ENCODE measurements around the gene COL1A2.

COL1A2 gene

DNA sequence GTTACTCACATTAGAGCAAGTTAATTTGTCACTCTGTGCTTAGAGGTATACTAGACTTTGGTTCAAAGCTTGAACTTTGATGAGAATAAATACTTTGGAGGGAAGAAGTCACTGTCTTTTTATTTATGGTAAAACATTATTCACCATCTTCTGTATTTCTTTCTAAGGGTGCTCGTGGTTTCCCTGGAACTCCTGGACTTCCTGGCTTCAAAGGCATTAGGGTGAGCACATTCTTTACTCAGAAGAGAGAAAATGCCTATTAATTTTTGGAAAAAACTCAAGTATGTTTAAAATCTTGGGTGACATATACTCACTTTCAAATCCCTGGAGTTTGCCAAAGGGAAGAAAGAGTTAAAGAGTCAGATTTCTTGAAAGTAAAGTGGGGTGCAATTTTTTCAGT lies 10.8 kb downstream of the COL1A2 start:
- TF ChIP-seq, protein P1, sequence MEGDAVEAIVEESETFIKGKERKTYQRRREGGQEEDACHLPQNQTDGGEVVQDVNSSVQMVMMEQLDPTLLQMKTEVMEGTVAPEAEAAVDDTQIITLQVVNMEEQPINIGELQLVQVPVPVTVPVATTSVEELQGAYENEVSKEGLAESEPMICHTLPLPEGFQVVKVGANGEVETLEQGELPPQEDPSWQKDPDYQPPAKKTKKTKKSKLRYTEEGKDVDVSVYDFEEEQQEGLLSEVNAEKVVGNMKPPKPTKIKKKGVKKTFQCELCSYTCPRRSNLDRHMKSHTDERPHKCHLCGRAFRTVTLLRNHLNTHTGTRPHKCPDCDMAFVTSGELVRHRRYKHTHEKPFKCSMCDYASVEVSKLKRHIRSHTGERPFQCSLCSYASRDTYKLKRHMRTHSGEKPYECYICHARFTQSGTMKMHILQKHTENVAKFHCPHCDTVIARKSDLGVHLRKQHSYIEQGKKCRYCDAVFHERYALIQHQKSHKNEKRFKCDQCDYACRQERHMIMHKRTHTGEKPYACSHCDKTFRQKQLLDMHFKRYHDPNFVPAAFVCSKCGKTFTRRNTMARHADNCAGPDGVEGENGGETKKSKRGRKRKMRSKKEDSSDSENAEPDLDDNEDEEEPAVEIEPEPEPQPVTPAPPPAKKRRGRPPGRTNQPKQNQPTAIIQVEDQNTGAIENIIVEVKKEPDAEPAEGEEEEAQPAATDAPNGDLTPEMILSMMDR (IDR thresholded peaks at IDR 0.05) = no peak
- no peak for TF ChIP-seq ZFX (IDR thresholded peaks at IDR 0.05; ENCODE audit: borderline replicate concordance)
- H3K27ac ChIP-seq = no peak overlapping the region

DNA sequence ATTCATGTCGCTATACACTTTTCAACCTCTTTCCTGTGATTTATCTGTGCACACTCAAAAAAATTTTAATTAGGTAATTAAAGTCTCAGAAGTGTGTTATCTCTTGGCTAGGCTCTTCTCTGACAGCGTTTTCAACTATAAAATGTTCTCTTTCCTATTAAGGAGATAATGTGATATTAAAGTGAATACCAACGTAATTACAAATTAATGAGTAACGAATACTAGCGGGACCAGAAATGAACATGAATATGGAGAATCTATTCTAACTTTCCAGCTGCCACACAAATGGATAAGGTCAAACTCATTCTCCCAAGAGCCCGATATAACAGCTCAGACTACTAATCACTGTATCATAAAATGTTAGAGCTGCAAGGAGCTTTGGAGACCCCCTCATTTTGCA lies 12.0 kb downstream of the COL1A2 start:
- no peak overlapping the region for H3K27ac ChIP-seq
- no peak for TF ChIP-seq ZFX (IDR thresholded peaks at IDR 0.05; ENCODE audit: borderline replicate concordance)
- TF ChIP-seq, protein P1 (IDR thresholded peaks at IDR 0.05) = no peak

DNA sequence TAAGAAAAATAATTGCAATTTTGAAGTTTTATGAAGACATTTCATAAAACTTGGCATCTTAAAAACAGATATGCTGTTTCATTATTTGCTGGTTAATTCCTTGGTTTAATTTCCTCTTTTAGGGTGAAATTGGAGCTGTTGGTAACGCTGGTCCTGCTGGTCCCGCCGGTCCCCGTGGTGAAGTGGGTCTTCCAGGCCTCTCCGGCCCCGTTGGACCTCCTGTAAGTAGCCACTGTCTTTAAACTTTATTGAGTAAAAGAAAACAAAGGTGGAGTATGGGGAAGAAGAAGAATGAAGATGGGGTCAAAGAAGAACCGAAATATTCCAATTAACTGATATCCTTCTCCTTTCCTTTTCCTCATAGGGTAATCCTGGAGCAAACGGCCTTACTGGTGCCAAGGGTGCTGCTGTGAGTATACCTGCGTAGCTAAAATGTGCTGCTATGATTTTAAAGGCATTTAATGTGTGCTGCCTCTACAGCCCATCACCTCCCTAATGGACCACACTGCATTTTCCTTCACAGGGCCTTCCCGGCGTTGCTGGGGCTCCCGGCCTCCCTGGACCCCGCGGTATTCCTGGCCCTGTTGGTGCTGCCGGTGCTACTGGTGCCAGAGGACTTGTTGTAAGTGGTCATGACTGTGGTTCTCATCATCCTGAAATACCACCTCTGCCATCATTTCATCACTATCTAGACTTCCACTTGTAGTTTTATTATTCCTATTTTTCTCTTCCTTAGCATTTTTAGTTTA lies 14.7 kb downstream of the COL1A2 start:
- no peak overlapping the region for H3K27ac ChIP-seq
- TF ChIP-seq, protein P1 (IDR thresholded peaks at IDR 0.05) = no peak
- TF ChIP-seq ZFX (IDR thresholded peaks at IDR 0.05; ENCODE audit: borderline replicate concordance) = no peak

DNA sequence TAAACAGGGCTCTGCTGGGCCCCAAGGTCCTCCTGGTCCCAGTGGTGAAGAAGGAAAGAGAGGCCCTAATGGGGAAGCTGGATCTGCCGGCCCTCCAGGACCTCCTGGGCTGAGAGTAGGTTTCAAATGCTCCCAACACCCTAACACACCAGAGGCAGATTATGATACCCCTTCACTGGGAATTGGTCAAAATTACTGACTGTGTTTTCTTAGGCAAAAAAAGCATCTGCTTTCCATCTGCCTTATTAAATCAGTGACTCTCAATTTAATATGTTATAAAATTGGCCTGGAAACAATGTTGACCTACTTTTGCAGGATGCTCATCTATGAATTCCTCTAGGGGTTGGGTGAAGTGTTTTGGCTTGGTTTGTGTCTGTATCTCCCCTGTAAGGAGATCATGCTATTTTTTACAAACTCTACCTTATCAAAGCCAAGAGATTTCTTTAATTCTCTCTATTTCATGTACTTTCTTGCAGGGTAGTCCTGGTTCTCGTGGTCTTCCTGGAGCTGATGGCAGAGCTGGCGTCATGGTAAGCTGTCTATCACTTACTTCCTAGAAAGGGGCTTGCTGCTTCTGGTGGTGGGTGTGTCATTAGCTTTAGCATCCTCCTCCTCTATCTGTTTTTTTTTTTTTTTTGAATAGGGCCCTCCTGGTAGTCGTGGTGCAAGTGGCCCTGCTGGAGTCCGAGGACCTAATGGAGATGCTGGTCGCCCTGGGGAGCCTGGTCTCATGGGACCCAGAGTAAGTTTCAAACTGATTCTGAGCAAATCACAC lies 15.9 kb downstream of the COL1A2 start:
- TF ChIP-seq ZFX (IDR thresholded peaks at IDR 0.05; ENCODE audit: borderline replicate concordance) = no peak
- TF ChIP-seq, protein P1 (IDR thresholded peaks at IDR 0.05) = no peak
- no peak overlapping the region for H3K27ac ChIP-seq

DNA sequence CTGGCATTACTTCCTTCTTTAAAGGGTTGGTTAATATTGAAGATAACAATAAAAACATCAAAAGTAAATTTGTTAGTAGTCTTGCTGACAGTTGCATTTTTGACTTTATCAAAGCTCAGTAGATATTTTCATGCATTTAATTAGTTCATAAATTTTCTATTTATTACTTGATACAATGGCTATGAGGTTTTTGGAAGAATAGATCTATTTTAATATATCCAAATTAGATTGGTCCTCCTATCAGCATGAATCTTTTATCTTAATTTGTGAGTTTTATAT lies 16.4 kb downstream of the COL1A2 start:
- no peak overlapping the region for H3K27ac ChIP-seq
- TF ChIP-seq ZFX (IDR thresholded peaks at IDR 0.05; ENCODE audit: borderline replicate concordance) = no peak
- TF ChIP-seq, protein P1 (IDR thresholded peaks at IDR 0.05) = no peak

DNA sequence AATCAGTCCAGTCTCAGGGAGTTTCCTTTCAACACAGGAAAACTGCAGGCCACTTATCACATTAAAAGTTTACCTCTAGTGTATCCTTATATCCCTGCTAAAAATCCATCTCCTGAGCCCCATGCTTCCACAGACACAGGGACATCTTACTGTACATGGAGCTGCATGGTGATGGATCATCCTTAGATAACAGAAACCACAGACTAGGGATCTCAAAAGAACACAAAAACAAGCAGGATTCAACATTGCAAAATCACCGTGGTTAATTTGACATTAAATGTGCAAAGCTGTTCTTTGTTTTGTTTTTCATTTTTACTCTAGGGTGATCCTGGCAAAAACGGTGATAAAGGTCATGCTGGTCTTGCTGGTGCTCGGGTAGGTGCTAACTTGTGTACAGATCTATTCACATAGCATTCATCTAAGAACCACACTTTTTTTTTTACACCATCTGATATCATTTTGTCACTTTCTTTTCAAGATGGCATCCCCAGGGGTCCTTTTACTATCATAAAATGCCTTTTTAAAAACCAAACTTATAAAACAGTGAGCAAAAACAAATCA lies 18.1 kb downstream of the COL1A2 start:
- TF ChIP-seq, protein P1 (IDR thresholded peaks at IDR 0.05) = no peak
- no peak for TF ChIP-seq ZFX (IDR thresholded peaks at IDR 0.05; ENCODE audit: borderline replicate concordance)
- no peak overlapping the region for H3K27ac ChIP-seq

DNA sequence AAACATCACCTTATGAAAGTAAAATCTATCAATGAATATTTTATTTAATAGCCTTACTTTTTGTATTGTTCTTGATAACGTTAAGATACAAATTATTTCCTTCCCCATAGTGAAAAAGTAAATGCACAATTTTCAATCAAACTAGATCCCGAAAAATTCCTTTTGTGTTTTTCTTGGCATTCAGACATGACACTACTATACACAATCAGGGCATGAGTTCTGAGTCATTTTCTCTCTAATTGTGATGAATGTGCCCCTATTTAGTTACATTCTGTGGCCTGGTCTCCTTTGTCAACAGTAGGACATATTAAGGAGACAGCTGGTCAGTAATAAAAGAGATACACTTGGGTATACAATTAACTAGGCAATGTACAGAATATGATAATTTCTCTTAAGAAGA lies 19.8 kb downstream of the COL1A2 start:
- TF ChIP-seq, protein P1 (IDR thresholded peaks at IDR 0.05) = no peak
- TF ChIP-seq ZFX (IDR thresholded peaks at IDR 0.05; ENCODE audit: borderline replicate concordance) = no peak
- no peak overlapping the region for H3K27ac ChIP-seq
